ENCODE results near the gene GRIN2D.

- no peak for TF ChIP-seq EZH2 (IDR thresholded peaks at IDR 0.05; ENCODE audit: borderline replicate concordance, low read depth, low read length, severe bottlenecking)
- no peak for TF ChIP-seq CTCF (IDR thresholded peaks at IDR 0.05; ENCODE audit: borderline replicate concordance, extremely low read depth, low read length, poor library complexity, severe bottlenecking)
Measured at GRCh38 chr19:48355365-48355954, 38.0 kb upstream of the GRIN2D start.
